Loucy (cell line): ENCODE results near the gene SLC4A1.

ENCODE experiments used
- H2AFZ ChIP-seq: fragments of 200-600 bp; sonication (generic); 2 replicates; pipeline ENCODE4 v1.6.0; 2016; ENCODE audit warnings: antibody characterized with exemption, mild to moderate bottlenecking, low read length, moderate library complexity
- H3F3A ChIP-seq: fragments of 200-600 bp; 2 replicates; pipeline ENCODE4 v1.6.0; 2016; ENCODE audit warnings: antibody characterized with exemption, low read depth, mild to moderate bottlenecking
- H3K27me3 ChIP-seq: fragments of 200-600 bp; sonication (generic); 2 replicates; pipeline ENCODE4 v1.6.1; 2014; ENCODE audit warnings: low read length, mild to moderate bottlenecking; ENCODE audit not compliant: insufficient read depth, poor library complexity, severe bottlenecking
- H3K36me3 ChIP-seq: fragments of 200-600 bp; sonication (generic); 2 replicates; pipeline ENCODE4 v1.6.1; 2016; ENCODE audit warnings: low read length; ENCODE audit not compliant: insufficient read depth
- H3K4me1 ChIP-seq: fragments of 200-600 bp; sonication (generic); 2 replicates; pipeline ENCODE4 v1.5.1; 2014; ENCODE audit warnings: low read length, mild to moderate bottlenecking; ENCODE audit not compliant: insufficient read depth, poor library complexity, severe bottlenecking
- H3K4me2 ChIP-seq: fragments of 200-600 bp; sonication (generic); 2 replicates; pipeline ENCODE4 v1.6.0; 2014; ENCODE audit warnings: antibody characterized with exemption, low read length, low read depth, mild to moderate bottlenecking; ENCODE audit not compliant: poor library complexity, severe bottlenecking
- H3K4me3 ChIP-seq: fragments of 200-600 bp; sonication (generic); 2 replicates; pipeline ENCODE4 v1.5.1; 2014; ENCODE audit warnings: low read length, mild to moderate bottlenecking, mixed read lengths; ENCODE audit not compliant: poor library complexity, severe bottlenecking
- H3K79me2 ChIP-seq: fragments of 200-600 bp; sonication (generic); 2 replicates; pipeline ENCODE4 v1.6.1; 2014; ENCODE audit warnings: low read length; ENCODE audit not compliant: insufficient read depth
- H3K9ac ChIP-seq: fragments of 200-600 bp; sonication (generic); 2 replicates; pipeline ENCODE4 v1.6.0; 2014; ENCODE audit warnings: mild to moderate bottlenecking, low read depth, low read length, moderate library complexity; ENCODE audit not compliant: poor library complexity, severe bottlenecking
- H3K9me2 ChIP-seq: fragments of 200-600 bp; sonication (generic); replicated peaks from 2 replicates; pipeline ENCODE4 v1.6.1; 2016; ENCODE audit warnings: low read depth, low read length, mixed read lengths
- H3K9me3 ChIP-seq: fragments of 200-600 bp; sonication (generic); 2 replicates; pipeline ENCODE4 v1.6.1; 2014; ENCODE audit warnings: mild to moderate bottlenecking, antibody characterized with exemption, low read length, low read depth; ENCODE audit not compliant: insufficient read depth
- H4K20me1 ChIP-seq: fragments of 200-600 bp; sonication (generic); 2 replicates; pipeline ENCODE4 v1.6.0; 2014; ENCODE audit warnings: antibody characterized with exemption, low read length, mild to moderate bottlenecking; ENCODE audit not compliant: insufficient read depth, poor library complexity, severe bottlenecking
- EZH2phosphoT487 ChIP-seq: fragments of 200-600 bp; IDR thresholded peaks from 2 replicates; pipeline ENCODE4 v1.6.1; 2018; ENCODE audit warnings: antibody characterized with exemption, mild to moderate bottlenecking, moderate library complexity, borderline replicate concordance
- TF ChIP-seq, protein P1 (sequence below): fragments of 200-600 bp; sonication (generic); conservative IDR thresholded peaks from 2 replicates; pipeline ENCODE4 v1.5.1; 2014; ENCODE audit warnings: mild to moderate bottlenecking, antibody characterized with exemption, low read length

SLC4A1 gene

GRCh38 chr17:44214896-44215295 lies 53.0 kb downstream of the SLC4A1 start:
- Histone ChIP-seq H3K79me2 (peaks cover 49% of the 10 kb centered on the region), H4K20me1 (peaks cover 41% of the 10 kb centered on the region), H3K9me3 (no peaks in the 10 kb centered on the region), H3K4me2 (no peak overlapping the region), H3K4me1 (peaks cover 28% of the 10 kb centered on the region), H2AFZ (no peak overlapping the region), H3K36me3 (peaks cover 58% of the 10 kb centered on the region; the same call in 1 of the 2 replicates), H3K9me2 (no peaks in the 10 kb centered on the region), H3F3A (no peaks in the 10 kb centered on the region), H3K27me3 (no peaks in the 10 kb centered on the region), H3K9ac (no peak overlapping the region), H3K4me3 (no peak overlapping the region)
- TF ChIP-seq, protein P1, sequence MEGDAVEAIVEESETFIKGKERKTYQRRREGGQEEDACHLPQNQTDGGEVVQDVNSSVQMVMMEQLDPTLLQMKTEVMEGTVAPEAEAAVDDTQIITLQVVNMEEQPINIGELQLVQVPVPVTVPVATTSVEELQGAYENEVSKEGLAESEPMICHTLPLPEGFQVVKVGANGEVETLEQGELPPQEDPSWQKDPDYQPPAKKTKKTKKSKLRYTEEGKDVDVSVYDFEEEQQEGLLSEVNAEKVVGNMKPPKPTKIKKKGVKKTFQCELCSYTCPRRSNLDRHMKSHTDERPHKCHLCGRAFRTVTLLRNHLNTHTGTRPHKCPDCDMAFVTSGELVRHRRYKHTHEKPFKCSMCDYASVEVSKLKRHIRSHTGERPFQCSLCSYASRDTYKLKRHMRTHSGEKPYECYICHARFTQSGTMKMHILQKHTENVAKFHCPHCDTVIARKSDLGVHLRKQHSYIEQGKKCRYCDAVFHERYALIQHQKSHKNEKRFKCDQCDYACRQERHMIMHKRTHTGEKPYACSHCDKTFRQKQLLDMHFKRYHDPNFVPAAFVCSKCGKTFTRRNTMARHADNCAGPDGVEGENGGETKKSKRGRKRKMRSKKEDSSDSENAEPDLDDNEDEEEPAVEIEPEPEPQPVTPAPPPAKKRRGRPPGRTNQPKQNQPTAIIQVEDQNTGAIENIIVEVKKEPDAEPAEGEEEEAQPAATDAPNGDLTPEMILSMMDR: no peak
- no peak for TF ChIP-seq EZH2phosphoT487

DNA sequence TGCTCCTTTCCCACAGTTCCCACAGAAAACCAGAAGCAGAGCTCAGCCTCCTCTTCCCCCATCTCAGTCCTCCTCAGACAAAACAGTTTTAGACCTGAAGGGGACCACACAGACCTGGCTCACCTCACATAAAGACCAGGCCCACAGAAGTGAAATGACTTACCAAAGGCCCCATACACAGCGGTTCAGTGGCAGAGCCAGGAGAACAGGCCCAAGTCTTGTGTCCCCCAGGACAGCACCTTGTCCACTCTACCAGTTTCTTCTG lies 53.8 kb downstream of the SLC4A1 start:
- Histone ChIP-seq H3K4me1 (peaks cover 28% of the 10 kb centered on the region), H3K4me3 (no peak overlapping the region), H3K27me3 (no peaks in the 10 kb centered on the region), H3K9me2 (no peaks in the 10 kb centered on the region), H3K36me3 (peaks cover 65% of the 10 kb centered on the region; the same call in 1 of the 2 replicates), H3F3A (no peaks in the 10 kb centered on the region), H3K79me2 (peaks cover 49% of the 10 kb centered on the region), H2AFZ (no peak overlapping the region), H3K4me2 (no peak overlapping the region), H3K9me3 (no peaks in the 10 kb centered on the region), H3K9ac (no peak overlapping the region), H4K20me1 (peaks cover 41% of the 10 kb centered on the region)
- TF ChIP-seq, protein P1: no peak
- no peak for TF ChIP-seq EZH2phosphoT487

GRCh38 chr17:44213403-44214229 lies 54.3 kb downstream of the SLC4A1 start:
- Histone ChIP-seq H3K79me2 (peaks cover 49% of the 10 kb centered on the region), H3F3A (no peaks in the 10 kb centered on the region), H3K9me3 (no peaks in the 10 kb centered on the region), H3K4me3 (no peak overlapping the region), H3K9ac (no peak overlapping the region), H3K36me3 (peaks cover 71% of the 10 kb centered on the region; the same call in 1 of the 2 replicates), H3K4me1 (peaks cover 28% of the 10 kb centered on the region), H3K4me2 (no peak overlapping the region), H3K27me3 (no peaks in the 10 kb centered on the region), H3K9me2 (no peaks in the 10 kb centered on the region), H4K20me1 (peaks cover 41% of the 10 kb centered on the region), H2AFZ (no peak overlapping the region)
- no peak for TF ChIP-seq EZH2phosphoT487
- TF ChIP-seq, protein P1: no peak
